Naive thymus-derived CD4-positive, alpha-beta T cell (primary cell): ENCODE data around the gene SVIL. TPM values are rescaled to one million over a fixed set of nuclear protein-coding genes. Genes with fewer than 3 reads are reported as not detected.

Experiments
- ATAC-seq: fragments of 150-1000 bp; cut with Tn5 transposase; 2 replicates; pipeline ENCODE4 v1.10.0; 2021; ENCODE audit warnings: mild to moderate bottlenecking, moderate library complexity
- CTCF ChIA-PET: fragments of 350-600 bp; sonication (Branson Sonifier 250); formaldehyde crosslinking; loops from one replicate; lab custom pipeline; 2021; ENCODE audit warnings: antibody characterized with exemption; lab: Charles Lee
- POLR2A ChIA-PET: fragments of 350-600 bp; sonication (Branson Sonifier 250); formaldehyde crosslinking; loops from one replicate; lab custom pipeline; 2021; ENCODE audit warnings: antibody characterized with exemption, inconsistent platforms; lab: Charles Lee
- DNase-seq, 9 donors: peaks; one replicate each; pipeline versions ENCODE4 v3.0.0 to v3.0.0-alpha.2; 2020 to 2022; ENCODE audit warnings: mixed read lengths in 1 of 9
- H3K27ac ChIP-seq: one replicate; pipeline ENCODE4 v1.7.0; 2013; ENCODE audit warnings: mild to moderate bottlenecking, low read depth, low read length, moderate library complexity
- H3K27me3 ChIP-seq, 2 donors: one replicate each; pipeline ENCODE4 v1.7.0; 2013; ENCODE audit warnings: low read length in 2 of 2, mild to moderate bottlenecking in 2 of 2, moderate library complexity in 2 of 2; ENCODE audit not compliant: control insufficient read depth in 2 of 2, insufficient read depth in 2 of 2
- H3K36me3 ChIP-seq, 3 experiments: 1 replicate in 2 of 3; 2 replicates in 1 of 3; pipeline ENCODE4 v1.7.0; 2013; ENCODE audit warnings: low read length in 3 of 3, mild to moderate bottlenecking in 3 of 3, moderate library complexity in 1 of 3; ENCODE audit not compliant: insufficient read depth in 3 of 3, control insufficient read depth in 2 of 3
- H3K4me1 ChIP-seq, 2 donors: one replicate each; pipeline ENCODE4 v1.7.0; 2013; ENCODE audit warnings: low read length in 2 of 2, mild to moderate bottlenecking in 2 of 2, moderate library complexity in 1 of 2; ENCODE audit not compliant: control insufficient read depth in 2 of 2, insufficient read depth in 2 of 2
- H3K4me3 ChIP-seq: 2 replicates; pipeline ENCODE4 v1.7.0; 2013; ENCODE audit warnings: mild to moderate bottlenecking, low read length
- H3K9me3 ChIP-seq, 3 experiments: 1 replicate in 2 of 3; 2 replicates in 1 of 3; pipeline ENCODE4 v1.7.0; 2013; ENCODE audit warnings: low read length in 3 of 3; ENCODE audit not compliant: control insufficient read depth in 2 of 3
- H3K27ac Mint-ChIP-seq, 9 donors: one replicate each; pipeline ENCODE4 v1.8.0; 2020 to 2022; ENCODE audit warnings: mixed read lengths in 9 of 9, mild to moderate bottlenecking in 8 of 9, moderate library complexity in 5 of 9, inconsistent platforms in 2 of 9
- H3K27me3 Mint-ChIP-seq, 5 donors: one replicate each; pipeline ENCODE4 v1.8.0; 2021 to 2022; ENCODE audit warnings: mixed read lengths in 5 of 5, mild to moderate bottlenecking in 1 of 5
- H3K36me3 Mint-ChIP-seq, 5 donors: one replicate each; pipeline ENCODE4 v1.8.0; 2020 to 2022; ENCODE audit warnings: mixed read lengths in 5 of 5, mild to moderate bottlenecking in 3 of 5, inconsistent platforms in 1 of 5
- H3K4me1 Mint-ChIP-seq, 7 donors: one replicate each; pipeline ENCODE4 v1.8.0; 2020 to 2022; ENCODE audit warnings: mixed read lengths in 7 of 7, mild to moderate bottlenecking in 3 of 7, inconsistent platforms in 1 of 7
- H3K4me3 Mint-ChIP-seq, 10 donors: one replicate each; pipeline ENCODE4 v1.8.0; 2020 to 2022; ENCODE audit warnings: mild to moderate bottlenecking in 10 of 10, mixed read lengths in 10 of 10, moderate library complexity in 6 of 10, inconsistent platforms in 2 of 10
- H3K9me3 Mint-ChIP-seq, 11 donors: one replicate each; pipeline ENCODE4 v1.8.0; 2020 to 2022; ENCODE audit warnings: mixed read lengths in 11 of 11, mild to moderate bottlenecking in 4 of 11, inconsistent platforms in 1 of 11, moderate library complexity in 1 of 11
- intact Hi-C, 2 donors: fragments of 100-400 bp; cut with micrococcal nuclease; formaldehyde crosslinking; loops; one replicate each; pipeline ENCODE4 v1.15.1; 2023
- polyA plus RNA-seq, 2 donors: library from polyadenylated mRNA; unstranded; fragments of 300-500 nt; fragmentation: Illumina TruSeq; gene quantifications; one replicate each; pipeline ENCODE4 v1.2.3, GENCODE V29; 2021
- total RNA-seq, 6 experiments: library from RNA in 5 of 6; stranded (reverse) in 5 of 6; gene quantifications; 1 replicate in 5 of 6; 2 replicates in 1 of 6; pipeline ENCODE4 v1.2.3 and lab custom pipeline; 2021 to 2026

Gene SVIL
- total and polyA plus RNA-seq, 7 experiments from 2014 or later = 8.7 to 48.9 (median 20.3) TPM

DNA sequence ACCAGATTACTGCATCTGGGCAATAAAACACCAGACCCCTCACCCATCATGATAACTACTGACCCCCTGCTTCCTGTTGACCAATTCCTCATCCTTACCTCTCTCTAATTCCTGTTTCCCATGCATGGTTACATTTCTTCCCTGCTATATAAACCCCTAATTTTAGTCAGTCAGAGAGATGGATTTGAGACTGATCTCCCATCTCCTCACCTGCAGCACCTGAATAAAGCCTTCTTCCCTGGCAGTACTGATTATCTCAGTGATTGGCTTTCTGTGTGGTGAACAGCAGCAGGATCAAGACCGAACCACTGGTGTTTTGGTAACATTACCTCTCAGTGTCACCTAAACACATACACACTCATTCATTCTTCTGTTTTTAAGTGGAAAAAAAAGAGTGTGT, 41.2 kb upstream of the SVIL start:
- ChIA-PET POLR2A (interaction anchor here (0.7 kb wide), 1 partner anchor 63 kb away, joined by 3 read pairs; no protein-coding TSS in a partner anchor), CTCF (no interaction called here)
- peak overlapping the region in 7 of 9 donors; percentile 9 to 66 (median 37) for H3K27ac Mint-ChIP-seq

DNA sequence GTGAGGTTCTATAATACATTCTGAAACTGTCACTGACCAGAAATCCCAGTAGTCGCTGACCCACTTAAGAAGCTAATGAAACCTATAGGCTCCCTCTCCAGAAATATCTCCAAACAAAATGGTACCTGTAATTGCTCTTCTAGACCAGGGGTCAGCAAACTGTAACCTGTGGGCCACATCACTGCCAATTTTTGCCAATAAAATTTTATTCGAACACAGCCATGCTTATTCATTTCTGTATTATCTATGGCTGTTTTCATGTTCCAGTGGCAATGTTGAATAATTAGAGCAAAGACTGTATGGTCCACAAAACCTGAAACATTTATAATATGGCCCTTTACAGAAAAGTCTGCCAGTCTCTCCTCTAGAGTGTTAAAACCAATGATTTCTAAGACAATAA, 37.2 kb upstream of the SVIL start:
- peaks cover 23 to 58% (median 53%) of the 10 kb centered on the region in 5 donors for H3K36me3 Mint-ChIP-seq
- ChIA-PET POLR2A (no interaction called here), CTCF (no interaction called here)
- Histone ChIP-seq H3K36me3 (no peaks in the 10 kb centered on the region), H3K9me3 (peaks cover 0 to 12% (median 7%) of the 10 kb centered on the region in 3 experiments), H3K27me3 (no peaks in the 10 kb centered on the region), H3K27ac (no peak overlapping the region), H3K4me3 (no peak overlapping the region), H3K4me1 (peaks cover 0 to 8% of the 10 kb centered on the region in 2 donors)
- ATAC-seq (no peak), DNase-seq (no peak)
- peak overlapping the region in 1 of 9 donors; percentile 19 for H3K27ac Mint-ChIP-seq
- H3K9me3 Mint-ChIP-seq = peaks cover 4 to 25% (median 13%) of the 10 kb centered on the region in 11 donors
- peaks cover 0 to 13% (median 0%) of the 10 kb centered on the region in 5 donors for H3K27me3 Mint-ChIP-seq
- peaks cover 3 to 72% (median 52%) of the 10 kb centered on the region in 7 donors for H3K4me1 Mint-ChIP-seq
- intact Hi-C loops = no loop called here
- H3K4me3 Mint-ChIP-seq = no peak overlapping the region

More for the DNA sequence above, 41.2 kb upstream of the SVIL start:
- H3K36me3 Mint-ChIP-seq = peaks cover 13 to 40% (median 38%) of the 10 kb centered on the region in 5 donors
- Histone ChIP-seq H3K27me3 (no peaks in the 10 kb centered on the region), H3K4me3 (no peak overlapping the region), H3K9me3 (peaks cover 0 to 12% (median 7%) of the 10 kb centered on the region in 3 experiments), H3K36me3 (no peaks in the 10 kb centered on the region), H3K27ac (no peak overlapping the region), H3K4me1 (peaks cover 23 to 47% of the 10 kb centered on the region in 2 donors)
- H3K4me1 Mint-ChIP-seq = peaks cover 14 to 83% (median 64%) of the 10 kb centered on the region in 7 donors
- H3K4me3 Mint-ChIP-seq = peak overlapping the region in 4 of 10 donors; percentile 2 to 49 (median 30)
- peaks cover 0 to 3% (median 0%) of the 10 kb centered on the region in 5 donors for H3K27me3 Mint-ChIP-seq
- intact Hi-C loops = no loop called here
- no peak for DNase-seq
- ATAC-seq = no peak
- H3K9me3 Mint-ChIP-seq = peaks cover 4 to 28% (median 14%) of the 10 kb centered on the region in 11 donors

DNA sequence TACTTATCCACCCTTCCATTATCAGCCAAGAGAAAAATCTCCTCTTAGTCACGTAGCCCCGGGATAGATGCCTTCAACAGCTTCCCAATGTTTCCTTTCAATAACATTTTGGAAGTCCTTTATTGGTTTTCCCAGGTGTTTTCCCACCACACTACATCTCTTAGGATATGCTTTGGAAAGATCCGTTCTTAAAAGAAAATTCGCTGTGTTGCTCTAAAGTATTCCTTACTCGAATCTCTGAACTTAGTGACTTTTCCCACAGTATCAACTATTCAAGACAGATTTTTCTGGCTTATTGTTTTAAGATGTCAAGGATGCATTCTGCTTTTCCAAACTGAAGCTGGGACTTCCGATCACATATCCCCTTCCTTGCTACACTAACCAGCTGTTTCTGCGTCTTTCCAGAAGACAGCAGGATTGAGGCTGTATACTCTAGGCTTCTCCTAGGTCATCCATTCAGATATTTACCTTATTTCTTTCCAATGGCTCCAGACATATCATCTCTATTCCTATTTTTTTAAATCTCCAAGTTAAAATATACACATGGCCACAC, 36.5 kb upstream of the SVIL start:
- ATAC-seq = no peak
- H3K36me3 Mint-ChIP-seq = peaks cover 23 to 59% (median 50%) of the 10 kb centered on the region in 5 donors
- intact Hi-C loops = no loop called here
- no peaks in the 10 kb centered on the region for H3K27me3 ChIP-seq
- POLR2A ChIA-PET = interaction anchor here (1.2 to 1.4 kb wide), 2 partner anchors 10 to 63 kb away, joined by 4 to 5 read pairs; no protein-coding TSS in a partner anchor
- H3K27me3 Mint-ChIP-seq = peaks cover 0 to 13% (median 0%) of the 10 kb centered on the region in 5 donors
- peak overlapping the region in 2 of 9 donors; percentile 15 to 19 for H3K27ac Mint-ChIP-seq
- H3K4me3 ChIP-seq = no peak overlapping the region
- H3K4me1 Mint-ChIP-seq = peaks cover 3 to 70% (median 49%) of the 10 kb centered on the region in 7 donors
- H3K27ac ChIP-seq = no peak overlapping the region
- H3K4me3 Mint-ChIP-seq = peak overlapping the region in 1 of 10 donors; percentile 6
- peaks cover 0 to 12% (median 7%) of the 10 kb centered on the region in 3 experiments for H3K9me3 ChIP-seq
- no peak for DNase-seq
- H3K4me1 ChIP-seq = peaks cover 0 to 1% of the 10 kb centered on the region in 2 donors
- CTCF ChIA-PET = interaction anchor here (1.0 kb wide), 1 partner anchor 12 kb away, joined by 4 read pairs; no protein-coding TSS in a partner anchor
- no peaks in the 10 kb centered on the region for H3K36me3 ChIP-seq
- H3K9me3 Mint-ChIP-seq = peaks cover 4 to 24% (median 13%) of the 10 kb centered on the region in 11 donors

DNA sequence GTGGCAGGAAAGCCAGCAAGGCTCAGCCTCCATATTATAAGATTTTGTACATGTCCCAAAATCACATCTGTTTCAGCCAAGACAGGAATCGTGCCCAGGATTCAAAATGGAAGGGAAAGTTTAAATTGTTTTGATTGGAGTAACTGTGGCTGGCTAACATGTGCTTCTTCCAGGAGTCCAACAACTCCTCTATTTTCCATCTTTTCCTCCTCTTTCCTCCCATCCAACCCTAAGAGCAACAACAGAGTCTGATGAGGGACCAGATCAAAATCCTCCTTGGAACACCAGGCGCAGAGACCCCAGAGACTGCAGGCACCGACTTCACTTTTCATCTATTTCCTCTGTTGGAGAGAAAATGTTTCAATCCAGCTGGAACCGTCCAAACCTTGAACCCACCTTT, 36.0 kb upstream of the SVIL start:
- H3K4me3 Mint-ChIP-seq = no peak overlapping the region
- peaks cover 3 to 64% (median 43%) of the 10 kb centered on the region in 7 donors for H3K4me1 Mint-ChIP-seq
- H3K27me3 ChIP-seq = no peaks in the 10 kb centered on the region
- ATAC-seq = no peak
- H3K9me3 ChIP-seq = peaks cover 0 to 10% (median 4%) of the 10 kb centered on the region in 3 experiments
- no peak for DNase-seq
- H3K27me3 Mint-ChIP-seq = peaks cover 0 to 13% (median 0%) of the 10 kb centered on the region in 5 donors
- H3K27ac Mint-ChIP-seq = peak overlapping the region in 1 of 9 donors; percentile 76
- CTCF ChIA-PET = interaction anchor here (1.0 kb wide), 1 partner anchor 11 kb away, joined by 4 read pairs; no protein-coding TSS in a partner anchor
- H3K36me3 Mint-ChIP-seq = peaks cover 18 to 55% (median 45%) of the 10 kb centered on the region in 5 donors
- peaks cover 0 to 18% (median 8%) of the 10 kb centered on the region in 11 donors for H3K9me3 Mint-ChIP-seq
- H3K27ac ChIP-seq = no peak overlapping the region
- H3K4me3 ChIP-seq = no peak overlapping the region
- intact Hi-C loops = no loop called here
- POLR2A ChIA-PET = interaction anchor here (0.9 to 1.4 kb wide), 3 partner anchors 10 to 64 kb away, joined by 4 to 5 read pairs (median 5); no protein-coding TSS in a partner anchor
- no peaks in the 10 kb centered on the region for H3K36me3 ChIP-seq
- no peaks in the 10 kb centered on the region for H3K4me1 ChIP-seq

DNA sequence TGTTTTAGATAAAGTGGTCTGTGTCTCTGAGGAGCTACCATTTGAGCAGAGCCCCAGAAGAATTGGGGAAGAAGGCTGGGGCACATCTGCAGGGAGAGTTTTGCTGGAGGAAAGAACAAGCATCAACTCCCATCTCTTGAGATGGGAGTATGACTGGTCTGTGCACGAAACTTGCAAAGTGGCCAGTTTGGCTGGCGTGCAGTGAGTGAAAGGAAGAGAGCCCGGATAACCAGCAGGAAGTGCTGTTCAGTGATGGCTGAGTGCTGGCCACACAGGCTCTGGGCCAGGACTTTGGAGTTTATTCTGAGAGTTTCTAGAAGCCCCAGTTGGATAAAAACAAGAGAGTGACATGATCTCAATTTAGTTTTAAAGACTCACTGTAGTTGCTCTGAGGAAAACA, 34.4 kb upstream of the SVIL start:
- H3K9me3 Mint-ChIP-seq = peaks cover 0 to 7% (median 2%) of the 10 kb centered on the region in 11 donors
- ChIA-PET POLR2A (interaction anchor here (1.3 kb wide), 1 partner anchor 22 kb away, joined by 3 read pairs; no protein-coding TSS in a partner anchor), CTCF (no interaction called here)
- peaks cover 11 to 45% (median 33%) of the 10 kb centered on the region in 5 donors for H3K36me3 Mint-ChIP-seq
- no peaks in the 10 kb centered on the region for H3K36me3 ChIP-seq
- no peak overlapping the region for H3K4me3 ChIP-seq
- H3K4me1 Mint-ChIP-seq = peaks cover 0 to 51% (median 36%) of the 10 kb centered on the region in 7 donors
- no peaks in the 10 kb centered on the region for H3K27me3 ChIP-seq
- H3K4me3 Mint-ChIP-seq = no peak overlapping the region
- DNase-seq = no peak
- intact Hi-C loops = no loop called here
- peak overlapping the region in 1 of 9 donors; percentile 19 for H3K27ac Mint-ChIP-seq
- ATAC-seq = no peak
- no peaks in the 10 kb centered on the region for H3K9me3 ChIP-seq
- no peaks in the 10 kb centered on the region for H3K4me1 ChIP-seq
- peaks cover 0 to 13% (median 0%) of the 10 kb centered on the region in 5 donors for H3K27me3 Mint-ChIP-seq
- no peak overlapping the region for H3K27ac ChIP-seq

DNA sequence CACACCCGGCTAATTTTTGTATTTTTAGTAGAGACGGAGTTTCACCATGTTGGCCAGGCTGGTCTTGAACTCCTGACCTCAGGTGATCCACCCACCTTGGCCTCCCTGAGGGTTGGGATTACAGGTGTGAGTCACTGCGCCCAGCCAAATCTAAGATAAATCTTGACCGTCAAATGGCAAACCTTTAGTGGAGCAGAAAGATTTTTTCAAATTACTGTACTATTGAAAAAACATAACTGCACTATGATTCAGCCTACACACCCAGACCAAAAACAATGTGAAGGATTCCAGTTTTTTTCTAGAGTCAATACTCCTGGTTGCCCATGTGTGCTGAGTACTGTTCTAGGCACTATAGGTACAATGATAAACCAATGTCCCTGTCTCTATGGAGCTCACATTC, 33.9 kb upstream of the SVIL start:
- CTCF ChIA-PET = interaction anchor here (1.4 kb wide), 1 partner anchor 10 kb away, joined by 4 read pairs; no protein-coding TSS in a partner anchor
- Histone ChIP-seq H3K27me3 (no peaks in the 10 kb centered on the region), H3K9me3 (no peaks in the 10 kb centered on the region), H3K27ac (no peak overlapping the region), H3K4me3 (no peak overlapping the region), H3K36me3 (no peaks in the 10 kb centered on the region), H3K4me1 (no peaks in the 10 kb centered on the region)
- POLR2A ChIA-PET = interaction anchor here (1.0 to 1.3 kb wide), 3 partner anchors 10 to 22 kb away, joined by 3 to 4 read pairs (median 3); no protein-coding TSS in a partner anchor
- DNase-seq (no peak), ATAC-seq (no peak)
- Mint-ChIP-seq H3K36me3 (peaks cover 11 to 45% (median 33%) of the 10 kb centered on the region in 5 donors), H3K27me3 (peaks cover 0 to 17% (median 0%) of the 10 kb centered on the region in 5 donors), H3K27ac (peak overlapping the region in 2 of 9 donors; percentile 16 to 19), H3K4me1 (peaks cover 0 to 46% (median 36%) of the 10 kb centered on the region in 7 donors), H3K4me3 (no peak overlapping the region), H3K9me3 (peaks cover 0 to 3% (median 0%) of the 10 kb centered on the region in 11 donors)
- intact Hi-C loops = no loop called here
